ENCODE results near the gene PCNX3.

PCNX3 gene

DNA sequence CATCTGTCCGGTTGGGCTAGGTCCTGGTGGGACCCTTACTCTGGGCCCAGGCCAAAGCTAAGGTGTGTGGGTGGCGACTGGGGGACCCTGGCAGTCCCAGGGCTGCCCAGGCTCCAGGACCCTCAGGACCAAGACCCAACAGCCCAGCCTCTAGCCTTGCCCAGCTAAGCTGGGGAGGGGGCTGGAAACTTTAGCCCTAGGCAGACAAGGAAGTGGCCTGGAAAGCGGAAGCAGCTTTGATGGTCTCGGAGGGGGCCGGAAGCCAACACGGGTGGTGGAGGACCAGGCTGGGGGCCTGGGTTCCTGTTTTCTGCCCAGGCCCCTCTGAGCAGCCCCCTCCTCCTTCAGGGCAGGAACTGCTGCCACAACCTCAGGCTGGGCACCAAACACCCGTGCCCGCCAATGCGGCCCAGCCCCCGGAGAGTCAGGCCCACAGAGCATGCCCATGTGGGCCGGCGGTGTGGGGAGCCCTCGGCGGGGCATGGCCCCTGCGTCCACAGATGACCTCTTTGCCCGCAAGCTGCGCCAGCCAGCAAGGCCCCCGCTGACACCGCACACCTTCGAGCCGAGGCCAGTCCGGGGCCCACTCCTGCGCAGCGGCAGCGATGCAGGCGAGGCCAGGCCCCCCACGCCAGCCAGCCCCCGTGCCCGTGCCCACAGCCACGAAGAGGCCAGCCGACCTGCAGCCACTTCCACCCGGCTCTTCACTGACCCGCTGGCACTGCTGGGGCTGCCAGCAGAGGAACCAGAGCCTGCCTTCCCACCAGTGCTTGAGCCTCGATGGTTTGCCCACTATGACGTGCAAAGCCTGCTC lies 25.1 kb downstream of the PCNX3 start:
- DNase-seq, result peak; percentile 58

DNA sequence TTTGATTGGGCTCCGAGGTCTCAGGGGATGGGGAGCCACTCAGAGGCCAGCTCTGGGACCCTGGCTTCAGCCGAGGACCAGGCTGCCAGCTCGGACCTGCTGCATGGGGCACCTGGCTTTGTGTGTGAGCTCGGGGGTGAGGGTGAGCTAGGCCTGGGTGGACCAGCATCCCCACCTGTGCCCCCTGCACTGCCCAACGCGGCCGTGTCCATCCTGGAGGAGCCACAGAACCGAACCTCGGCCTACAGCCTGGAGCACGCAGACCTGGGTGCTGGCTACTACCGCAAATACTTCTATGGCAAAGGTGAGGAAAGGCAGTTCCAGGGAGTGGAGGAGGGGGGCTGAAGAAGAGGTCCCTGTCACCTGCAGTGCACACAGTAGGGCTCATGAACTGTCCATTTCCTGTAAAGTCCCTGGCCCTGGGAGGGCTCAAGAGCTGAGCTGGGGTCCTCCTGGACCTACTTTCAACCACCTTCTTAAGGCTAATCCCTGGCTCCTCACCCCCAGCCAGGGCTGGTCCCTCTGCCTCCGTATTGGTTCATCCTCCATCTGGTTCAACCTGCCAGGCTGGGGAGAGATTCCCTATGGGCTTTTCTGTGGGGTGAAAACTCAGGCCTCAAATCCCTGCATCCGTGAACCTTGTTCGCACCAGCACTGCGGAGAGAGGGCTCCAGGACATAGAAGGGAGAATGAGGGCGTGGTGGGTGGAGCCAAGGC lies 25.9 kb downstream of the PCNX3 start:
- no peak for DNase-seq

DNA sequence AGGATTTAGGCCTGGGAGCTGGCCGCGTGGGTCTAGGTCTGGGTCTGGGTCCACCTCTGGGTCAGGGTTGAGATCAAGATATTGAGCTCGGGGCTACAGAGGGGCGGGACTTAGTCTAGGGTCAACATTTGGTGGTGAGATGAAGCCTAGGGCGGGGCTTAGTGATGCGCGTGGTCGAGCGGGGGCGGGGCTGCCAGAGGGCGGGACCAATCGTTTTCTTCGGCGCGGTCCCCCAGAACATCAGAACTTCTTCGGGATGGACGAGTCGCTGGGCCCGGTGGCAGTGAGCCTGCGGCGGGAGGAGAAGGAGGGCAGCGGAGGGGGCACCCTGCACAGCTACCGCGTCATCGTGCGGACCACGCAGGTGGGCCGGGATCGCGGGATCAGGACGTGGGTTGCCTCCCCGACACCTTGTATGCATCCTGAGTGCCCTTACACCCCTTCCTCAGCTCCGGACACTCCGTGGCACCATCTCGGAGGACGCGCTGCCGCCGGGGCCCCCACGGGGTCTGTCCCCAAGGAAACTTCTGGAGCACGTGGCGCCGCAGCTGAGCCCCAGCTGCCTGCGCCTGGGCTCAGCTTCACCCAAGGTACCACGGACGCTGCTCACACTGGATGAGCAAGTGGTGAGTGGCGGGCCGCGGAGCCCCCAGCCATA lies 26.6 kb downstream of the PCNX3 start:
- no peak for DNase-seq

DNA sequence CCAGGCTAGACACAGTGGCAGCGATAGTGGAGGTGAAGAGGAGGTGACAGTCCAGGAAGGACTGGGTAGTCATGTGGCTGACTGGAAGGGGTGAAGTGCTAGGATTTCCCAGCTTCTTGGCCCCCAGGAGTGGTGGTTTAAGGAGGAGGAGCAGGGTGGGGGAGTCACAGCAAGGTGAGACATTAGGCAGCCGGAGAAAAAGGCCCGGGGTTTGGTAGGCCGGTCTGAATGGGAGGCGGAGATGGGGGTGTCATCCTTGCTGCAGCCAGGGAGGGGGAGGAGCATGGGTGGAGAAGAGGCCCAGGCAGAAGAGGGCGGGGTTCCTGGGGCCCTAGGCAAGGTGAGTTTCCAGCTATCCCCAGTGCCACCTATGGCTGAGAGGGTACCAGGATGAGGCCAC lies 28.4 kb downstream of the PCNX3 start:
- no peak for DNase-seq

DNA sequence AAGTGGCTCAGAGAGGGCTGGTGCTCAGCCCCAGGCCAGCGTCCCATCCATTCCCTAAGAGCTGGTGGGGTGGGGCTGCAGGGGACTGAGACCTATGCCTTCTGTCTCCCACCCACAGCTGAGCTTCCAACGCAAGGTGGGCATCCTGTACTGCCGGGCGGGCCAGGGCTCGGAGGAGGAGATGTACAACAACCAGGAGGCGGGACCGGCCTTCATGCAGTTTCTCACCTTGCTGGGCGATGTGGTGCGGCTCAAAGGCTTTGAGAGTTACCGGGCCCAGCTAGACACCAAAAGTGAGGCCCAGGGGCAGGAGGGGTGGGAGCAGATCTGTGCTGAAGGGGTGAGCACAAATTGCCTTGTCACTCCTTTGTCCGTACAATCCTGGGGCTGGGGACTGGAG lies 29.3 kb downstream of the PCNX3 start:
- no peak for DNase-seq

DNA sequence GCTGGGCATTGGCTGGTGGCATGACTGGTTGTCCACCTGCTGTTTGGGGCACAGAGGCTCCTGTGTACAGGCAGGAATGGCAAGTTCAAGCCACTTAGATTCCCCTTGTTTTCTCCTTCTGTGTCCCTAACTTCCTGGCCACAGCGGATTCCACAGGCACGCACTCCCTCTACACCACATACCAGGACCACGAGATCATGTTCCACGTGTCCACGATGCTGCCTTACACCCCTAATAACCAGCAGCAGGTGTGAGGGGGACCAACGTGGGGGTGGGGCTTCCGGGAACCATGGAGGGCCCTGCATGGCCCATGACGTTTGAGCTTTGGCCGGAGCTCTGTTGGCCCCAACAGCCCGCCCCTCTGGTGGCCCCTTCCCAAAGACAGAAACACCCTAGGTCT lies 30.1 kb downstream of the PCNX3 start:
- no peak for DNase-seq

DNA sequence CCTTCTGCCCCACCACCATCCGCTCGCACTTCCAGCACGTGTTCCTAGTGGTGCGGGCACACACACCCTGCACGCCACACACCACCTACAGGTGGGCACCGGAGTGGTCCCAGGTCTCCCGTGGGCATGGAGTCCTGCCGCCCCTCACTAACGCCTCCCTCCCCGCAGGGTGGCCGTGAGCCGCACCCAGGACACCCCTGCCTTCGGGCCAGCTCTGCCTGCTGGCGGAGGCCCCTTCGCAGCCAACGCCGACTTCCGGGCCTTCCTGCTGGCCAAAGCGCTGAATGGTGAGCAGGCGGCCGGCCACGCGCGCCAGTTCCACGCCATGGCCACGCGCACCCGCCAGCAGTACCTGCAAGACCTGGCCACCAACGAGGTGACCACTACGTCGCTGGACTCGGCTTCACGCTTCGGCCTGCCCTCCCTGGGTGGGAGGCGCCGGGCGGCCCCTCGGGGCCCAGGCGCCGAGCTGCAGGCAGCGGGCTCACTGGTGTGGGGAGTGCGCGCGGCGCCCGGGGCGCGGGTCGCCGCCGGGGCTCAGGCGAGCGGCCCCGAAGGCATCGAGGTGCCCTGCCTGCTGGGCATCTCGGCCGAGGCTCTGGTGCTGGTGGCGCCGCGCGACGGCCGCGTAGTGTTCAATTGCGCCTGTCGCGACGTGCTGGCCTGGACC lies 30.8 kb downstream of the PCNX3 start:
- DNase-seq, result no peak

DNA sequence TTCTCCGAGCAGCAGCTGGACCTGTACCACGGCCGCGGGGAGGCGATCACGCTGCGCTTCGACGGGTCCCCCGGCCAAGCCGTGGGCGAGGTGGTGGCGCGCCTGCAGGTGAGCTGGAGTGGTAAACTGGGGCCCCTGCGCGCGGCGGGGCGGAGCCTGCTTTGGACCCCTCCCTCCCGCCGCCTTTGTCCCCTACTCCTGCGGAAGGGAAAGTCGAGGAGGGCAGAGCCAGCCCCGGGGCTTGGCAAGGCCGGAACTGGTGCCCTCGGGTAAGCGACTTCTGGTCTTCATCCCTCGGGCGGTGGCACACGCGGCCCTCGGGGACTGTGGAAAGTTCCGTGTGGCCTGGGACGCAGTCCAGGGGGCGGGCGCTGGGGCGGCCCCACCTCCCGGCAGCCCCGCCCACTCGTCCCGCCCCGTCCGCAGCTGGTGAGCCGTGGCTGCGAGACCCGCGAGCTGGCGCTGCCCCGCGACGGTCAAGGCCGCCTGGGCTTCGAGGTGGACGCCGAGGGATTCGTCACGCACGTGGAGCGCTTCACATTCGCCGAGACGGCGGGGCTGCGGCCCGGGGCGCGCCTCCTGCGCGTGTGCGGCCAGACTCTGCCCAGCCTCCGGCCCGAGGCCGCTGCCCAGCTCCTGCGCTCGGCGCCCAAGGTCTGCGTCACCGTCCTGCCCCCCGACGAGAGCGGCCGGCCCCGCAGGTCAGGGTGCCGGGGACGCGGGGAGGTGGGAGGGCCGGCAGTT lies 31.6 kb downstream of the PCNX3 start:
- no peak for DNase-seq

DNA sequence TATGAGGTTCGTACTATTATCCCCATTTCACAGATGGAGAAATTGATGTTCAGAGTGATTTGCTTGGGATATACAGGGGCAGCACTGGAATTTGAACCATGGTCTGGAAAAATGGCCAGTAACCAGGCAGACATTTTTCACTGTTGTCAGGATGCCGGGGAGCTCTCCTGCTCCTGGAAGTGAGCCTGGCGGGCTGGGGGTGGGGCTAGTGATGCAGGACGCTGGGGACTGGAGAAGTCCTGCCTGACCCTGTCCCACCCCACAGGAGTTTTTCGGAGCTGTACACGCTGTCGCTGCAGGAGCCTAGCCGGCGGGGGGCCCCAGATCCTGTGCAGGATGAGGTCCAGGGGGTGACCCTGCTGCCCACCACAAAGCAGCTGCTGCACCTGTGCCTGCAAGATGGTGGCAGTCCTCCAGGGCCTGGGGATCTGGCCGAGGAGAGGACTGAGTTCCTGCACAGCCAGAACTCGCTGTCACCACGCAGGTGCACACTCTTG lies 33.5 kb downstream of the PCNX3 start:
- no peak for DNase-seq

DNA sequence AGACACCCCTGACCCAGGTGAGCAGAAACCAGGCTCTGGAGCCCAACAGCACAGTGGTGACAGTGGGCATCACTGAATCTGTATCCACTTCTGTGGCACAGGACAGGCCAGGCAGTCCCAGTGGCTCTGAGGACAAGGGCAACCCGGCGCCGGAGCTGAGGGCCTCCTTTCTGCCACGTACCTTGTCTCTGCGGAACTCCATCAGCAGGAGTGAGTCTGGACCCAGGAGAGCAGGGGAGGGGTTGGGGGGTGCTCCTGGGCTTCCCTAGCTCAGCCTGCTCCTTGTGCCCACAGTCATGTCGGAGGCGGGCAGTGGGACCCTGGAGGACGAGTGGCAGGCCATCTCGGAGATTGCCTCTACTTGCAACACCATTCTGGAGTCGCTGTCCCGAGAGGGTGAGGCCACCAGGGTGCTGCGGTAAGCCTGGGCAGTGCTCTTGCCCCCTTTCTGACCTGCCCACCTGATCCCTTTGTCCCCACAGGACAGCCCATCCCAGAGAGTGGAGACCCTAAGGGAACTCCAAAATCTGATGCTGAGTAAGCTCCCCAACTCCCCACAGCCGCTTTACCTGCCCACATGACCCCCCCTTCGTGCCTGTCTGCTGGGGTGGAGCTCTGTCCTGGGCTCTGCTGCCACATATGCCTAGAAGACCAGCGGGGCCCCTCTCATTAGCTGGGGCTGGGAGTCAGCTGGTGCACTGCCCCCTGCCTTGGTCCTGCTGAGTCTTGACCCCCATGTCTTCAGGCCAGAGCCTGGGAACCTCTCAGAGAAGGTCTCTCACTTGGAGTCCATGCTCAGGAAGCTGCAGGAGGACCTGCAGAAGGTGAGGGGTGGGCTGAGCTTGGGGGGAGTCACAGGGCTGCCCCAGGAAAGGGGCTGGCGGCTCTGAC lies 34.3 kb downstream of the PCNX3 start:
- DNase-seq, result no peak

DNA sequence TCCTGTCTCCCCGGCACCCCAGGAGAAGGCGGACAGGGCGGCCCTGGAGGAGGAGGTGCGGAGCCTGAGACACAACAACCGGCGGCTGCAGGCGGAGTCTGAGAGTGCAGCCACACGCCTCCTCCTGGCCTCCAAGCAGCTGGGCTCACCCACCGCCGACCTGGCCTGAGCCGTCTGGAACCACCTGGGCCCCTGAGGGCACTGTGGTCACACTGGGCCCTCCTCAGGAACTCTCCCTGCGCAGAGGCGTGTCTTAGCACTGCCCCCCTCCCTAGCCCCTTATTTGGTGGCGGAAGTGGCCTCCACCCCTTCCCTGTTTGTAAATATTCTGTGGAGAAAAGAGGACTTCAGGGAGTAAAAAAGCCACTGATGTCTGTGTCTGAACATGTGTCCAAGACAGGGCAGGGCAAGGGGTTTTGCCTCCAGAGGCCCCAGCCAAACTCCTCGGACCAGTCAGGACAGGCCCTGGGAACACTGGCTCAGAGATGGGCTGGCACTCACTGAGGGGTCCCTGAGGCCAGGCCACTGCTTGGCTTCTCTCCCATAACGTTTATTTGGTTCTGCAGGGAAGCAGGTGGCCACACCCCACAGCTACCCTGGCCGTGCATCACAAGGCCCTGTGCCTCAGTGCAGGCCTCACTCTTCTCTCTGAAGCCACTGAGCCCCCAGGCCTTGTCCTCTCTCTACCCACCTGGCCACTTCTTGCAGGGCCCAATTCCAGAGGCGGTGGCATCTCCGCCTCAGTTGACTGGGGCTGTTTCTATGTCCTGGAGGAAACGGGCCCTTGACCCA lies 35.2 kb downstream of the PCNX3 start:
- DNase-seq, result no peak

DNA sequence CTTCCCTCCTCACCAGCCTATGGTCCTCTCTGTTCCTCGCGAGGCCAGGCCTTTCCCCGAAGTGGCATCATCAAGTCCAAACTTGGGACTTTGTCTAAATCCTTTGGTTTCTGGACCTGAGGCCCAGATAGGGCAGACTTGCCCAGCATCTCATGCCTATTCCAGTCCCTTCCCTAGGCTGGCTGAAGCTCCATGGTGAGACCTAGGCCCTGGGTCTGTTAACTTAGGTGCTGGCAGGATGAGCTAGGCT lies 35.7 kb downstream of the PCNX3 start:
- no peak for DNase-seq

DNA sequence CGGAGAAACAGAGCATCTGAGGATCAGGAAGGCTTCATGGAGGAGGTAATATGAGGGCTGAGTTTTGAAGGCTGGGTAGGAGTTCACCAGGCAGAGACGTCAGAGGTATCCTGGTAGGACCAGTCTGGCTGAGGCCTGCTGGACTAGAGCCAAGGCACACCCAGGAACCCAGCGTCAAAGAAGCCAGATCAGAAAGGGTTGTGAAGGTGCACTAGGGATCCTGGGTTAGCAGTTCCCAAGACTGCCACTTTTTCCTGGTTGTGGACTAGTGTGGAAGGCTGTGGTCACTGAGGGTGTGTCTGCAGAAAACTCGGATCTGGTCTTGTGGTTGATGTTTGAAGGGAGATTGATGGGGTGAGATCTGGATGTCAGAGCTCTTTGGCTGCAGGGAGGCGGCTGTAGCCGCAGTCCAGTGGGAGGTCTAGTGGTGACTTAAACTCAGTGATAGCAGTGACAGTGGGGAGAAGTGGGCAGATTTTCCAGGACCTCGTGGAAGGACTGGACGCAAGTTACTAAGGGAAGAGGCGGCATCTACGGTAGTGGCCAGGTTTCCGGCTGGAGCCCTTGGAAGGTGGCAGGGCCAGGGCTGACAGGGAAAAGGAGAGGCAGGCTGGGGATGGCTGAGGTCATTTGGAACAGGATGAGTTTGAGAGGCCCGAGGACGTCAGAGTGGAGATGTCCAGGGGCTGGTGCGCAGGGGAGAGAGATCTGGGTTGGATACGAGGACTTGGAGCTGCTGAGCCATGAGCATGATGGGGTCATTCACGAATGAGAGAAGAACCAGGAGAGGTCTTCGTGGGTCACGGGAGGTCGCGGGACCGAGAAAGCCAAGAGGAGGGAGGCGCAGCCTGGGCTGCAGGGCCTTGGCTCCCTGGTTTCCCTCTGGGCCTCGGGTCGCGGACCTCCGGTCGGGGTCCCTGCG lies 36.3 kb downstream of the PCNX3 start:
- DNase-seq, result no peak

DNA sequence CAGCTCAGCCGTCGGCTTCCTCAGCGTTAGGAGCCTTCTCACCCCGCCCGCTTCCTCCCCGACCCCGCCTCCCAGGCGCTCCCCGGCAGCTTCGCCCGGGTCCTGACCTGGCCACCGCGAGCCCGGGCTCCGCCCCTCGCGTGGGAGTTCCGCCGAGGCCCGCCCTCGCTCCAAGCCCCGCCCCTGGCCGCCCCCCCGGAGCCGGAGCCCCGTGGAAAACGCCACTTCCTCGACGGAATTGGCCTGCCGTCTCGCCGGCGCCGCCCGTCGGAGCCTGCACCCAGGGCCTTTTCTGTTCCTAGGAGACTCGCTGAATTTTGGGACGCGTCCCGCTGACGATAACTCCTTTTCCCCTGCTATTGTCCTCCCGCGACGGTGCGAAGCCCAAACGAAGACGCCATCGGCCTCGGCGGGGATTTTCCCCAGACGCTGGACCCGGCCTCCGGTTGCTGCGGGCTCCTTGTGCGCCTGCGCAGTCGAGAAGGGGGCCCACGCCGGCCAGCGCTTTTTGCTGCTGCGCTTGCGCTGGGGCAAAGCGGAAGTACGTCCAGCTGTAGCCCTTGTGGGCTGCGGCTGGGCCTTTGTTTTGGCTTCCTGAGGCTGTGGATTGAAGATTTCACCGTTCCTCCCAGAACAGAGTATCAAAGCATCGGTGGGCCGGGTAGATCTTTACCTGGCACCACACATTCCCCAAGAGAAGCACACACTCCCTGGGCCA lies 37.1 kb downstream of the PCNX3 start:
- peak; percentile 97 for DNase-seq

DNA sequence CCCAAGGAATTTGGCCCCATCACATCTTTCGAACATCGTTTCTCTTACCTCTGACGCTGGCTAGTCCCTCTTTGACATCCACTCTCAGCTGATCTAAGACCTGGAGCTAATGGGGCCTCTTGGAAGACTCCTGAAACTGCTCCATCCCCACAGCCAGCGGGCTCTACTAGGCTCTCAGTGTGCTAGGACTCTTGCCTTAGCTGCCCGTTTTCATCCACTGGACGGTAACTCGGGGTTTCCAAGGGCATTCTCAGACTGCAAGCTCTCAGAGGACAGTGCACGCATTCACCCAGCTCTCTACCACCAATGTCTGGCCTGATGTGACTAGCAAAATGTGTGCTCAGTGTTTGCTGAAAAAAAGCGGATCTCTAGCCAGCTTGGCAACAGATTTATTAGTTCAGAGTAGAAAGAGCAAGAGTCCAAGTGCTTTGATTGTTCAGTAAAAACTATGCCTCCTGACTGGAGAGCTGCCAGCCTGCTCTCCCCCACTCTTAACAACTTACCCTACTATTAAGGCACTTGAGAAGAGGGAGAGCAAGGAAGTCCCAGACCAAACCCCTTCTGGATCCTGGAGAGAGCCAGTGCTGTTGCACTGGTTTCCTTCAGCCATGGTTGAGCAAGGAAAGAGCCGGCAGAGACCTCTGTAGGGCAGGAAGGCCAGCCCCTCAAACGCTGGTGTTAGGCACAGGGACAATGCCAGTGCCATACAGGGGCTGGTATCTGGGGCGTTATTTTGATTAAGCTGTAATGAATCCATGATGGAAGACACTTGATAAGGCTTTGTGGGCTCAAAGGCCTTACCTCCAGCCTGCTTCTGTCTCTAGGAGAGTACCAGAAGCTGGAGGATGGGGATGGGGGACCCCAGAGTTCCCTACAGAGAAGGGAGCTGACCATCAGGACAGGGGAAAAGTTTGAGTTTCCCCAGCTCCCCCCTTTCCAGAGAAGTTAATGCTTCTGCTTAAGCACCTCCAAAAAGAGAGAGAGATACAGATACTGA lies 38.0 kb downstream of the PCNX3 start:
- DNase-seq, result no peak

DNA sequence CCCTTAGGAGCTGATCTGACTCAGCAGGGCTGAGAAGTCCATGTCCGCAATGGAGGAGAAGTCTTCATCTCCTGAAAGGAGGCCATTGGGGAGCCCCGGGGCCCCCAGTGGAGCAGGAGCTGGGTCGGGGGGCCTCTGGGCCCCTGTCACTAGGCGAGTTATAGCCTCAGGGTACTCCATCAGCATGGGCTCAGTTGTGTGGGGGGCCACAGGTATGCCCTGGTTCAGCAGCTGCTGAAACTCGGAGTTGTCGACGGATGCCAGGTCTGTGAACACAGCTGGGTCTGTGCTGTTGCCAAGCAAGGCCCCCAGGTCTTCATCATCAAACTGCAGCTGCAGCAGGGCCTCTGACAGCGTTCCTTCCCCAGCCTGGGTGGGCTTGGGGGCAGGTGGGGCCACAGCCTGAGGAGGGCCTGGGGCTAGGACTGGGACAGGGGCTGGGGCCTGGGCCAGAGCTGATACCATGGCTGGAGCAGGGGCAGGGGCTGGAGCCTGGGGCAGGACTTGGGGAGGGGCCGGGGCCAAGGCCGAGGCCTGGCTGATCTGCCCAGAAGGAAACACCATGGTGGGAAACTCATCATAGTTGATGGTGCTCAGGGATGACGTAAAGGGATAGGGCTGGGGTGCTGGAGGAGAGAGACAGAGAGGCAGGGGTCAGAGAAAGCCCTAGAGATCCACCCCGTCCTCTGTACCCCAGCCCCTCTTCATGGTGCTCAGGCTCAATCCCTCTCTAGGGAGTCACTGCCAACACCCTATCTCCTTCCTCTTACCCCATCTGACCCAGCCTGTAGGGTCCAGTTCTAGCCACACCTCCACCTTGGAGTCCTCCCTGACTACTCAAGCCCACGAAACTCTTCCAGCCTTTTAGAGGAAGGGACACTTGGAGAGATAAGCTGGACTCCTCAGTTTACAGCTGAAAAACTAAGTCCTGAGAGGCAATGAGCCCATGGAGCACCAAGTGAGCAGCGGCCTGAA lies 39.1 kb downstream of the PCNX3 start:
- no peak for DNase-seq

All from CD4-positive, alpha-beta T cell treated with Interleukin-12 subunit alpha and Interleukin-12 subunit beta, for 1 hour (primary cell).